GM12874 (cell line): Measurements from ENCODE around the gene C10orf105.

Source experiments
- TF ChIP-seq, protein P1 (sequence below): IDR thresholded peaks from 2 replicates; pipeline ENCODE4 v1.5.1; 2011; ENCODE audit warnings: low read depth, mild to moderate bottlenecking, control low read depth, low read length, moderate library complexity; ENCODE audit not compliant: insufficient read depth

C10orf105 gene

DNA sequence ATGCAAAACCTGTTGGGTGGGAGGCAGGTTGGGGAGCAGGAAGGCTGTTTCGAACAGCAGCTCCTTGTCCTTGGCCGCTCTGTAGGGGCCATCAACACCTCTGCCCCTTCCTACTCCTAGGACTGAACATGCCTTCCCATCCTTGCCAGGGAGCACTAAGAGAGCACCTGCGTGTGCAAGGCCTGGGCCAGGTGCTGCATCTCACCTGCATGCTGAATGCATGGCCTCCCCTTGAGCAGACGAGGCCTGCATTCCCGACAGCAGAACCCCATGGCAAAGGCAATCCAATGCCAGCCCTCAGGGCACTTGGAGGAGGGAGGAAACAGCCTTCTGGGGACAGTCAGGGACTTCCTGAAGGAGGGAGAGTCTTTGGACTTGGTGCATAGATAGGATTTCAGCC, 42.7 kb upstream of the C10orf105 start:
- TF ChIP-seq, protein P1, sequence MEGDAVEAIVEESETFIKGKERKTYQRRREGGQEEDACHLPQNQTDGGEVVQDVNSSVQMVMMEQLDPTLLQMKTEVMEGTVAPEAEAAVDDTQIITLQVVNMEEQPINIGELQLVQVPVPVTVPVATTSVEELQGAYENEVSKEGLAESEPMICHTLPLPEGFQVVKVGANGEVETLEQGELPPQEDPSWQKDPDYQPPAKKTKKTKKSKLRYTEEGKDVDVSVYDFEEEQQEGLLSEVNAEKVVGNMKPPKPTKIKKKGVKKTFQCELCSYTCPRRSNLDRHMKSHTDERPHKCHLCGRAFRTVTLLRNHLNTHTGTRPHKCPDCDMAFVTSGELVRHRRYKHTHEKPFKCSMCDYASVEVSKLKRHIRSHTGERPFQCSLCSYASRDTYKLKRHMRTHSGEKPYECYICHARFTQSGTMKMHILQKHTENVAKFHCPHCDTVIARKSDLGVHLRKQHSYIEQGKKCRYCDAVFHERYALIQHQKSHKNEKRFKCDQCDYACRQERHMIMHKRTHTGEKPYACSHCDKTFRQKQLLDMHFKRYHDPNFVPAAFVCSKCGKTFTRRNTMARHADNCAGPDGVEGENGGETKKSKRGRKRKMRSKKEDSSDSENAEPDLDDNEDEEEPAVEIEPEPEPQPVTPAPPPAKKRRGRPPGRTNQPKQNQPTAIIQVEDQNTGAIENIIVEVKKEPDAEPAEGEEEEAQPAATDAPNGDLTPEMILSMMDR, result no peak

DNA sequence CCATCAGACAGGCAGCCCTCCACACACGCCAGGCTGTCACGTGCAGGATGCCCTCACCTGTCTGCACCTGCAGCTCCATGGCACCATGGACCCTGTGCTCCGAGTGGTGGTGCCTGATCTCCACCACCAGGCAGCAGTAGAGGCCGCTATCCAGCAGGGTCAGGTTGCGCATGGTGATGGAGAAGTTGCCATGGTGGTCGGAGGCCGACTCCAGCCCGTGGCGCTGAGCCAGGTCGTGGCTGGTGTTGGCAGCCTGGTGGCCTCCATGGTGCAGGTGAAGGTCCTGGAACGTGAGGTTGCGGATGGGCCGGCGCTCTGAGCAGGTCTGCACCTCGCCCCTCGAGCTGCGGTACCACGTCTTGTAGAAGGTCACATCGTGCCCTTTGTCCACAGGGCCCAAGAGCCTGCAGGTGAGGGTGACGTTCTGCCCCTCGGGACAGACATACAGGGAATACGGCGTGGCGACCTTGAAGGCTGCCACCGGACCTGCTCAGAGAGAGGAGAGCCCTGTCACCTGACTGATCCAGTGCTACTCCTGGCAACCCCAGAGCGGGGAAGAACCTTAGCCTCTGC, 42.0 kb upstream of the C10orf105 start:
- TF ChIP-seq, protein P1, result 0 out of 2 replicates have a peak, but pooled peaks have one; percentile 1

GRCh38 chr10:71761105-71761511, 41.5 kb upstream of the C10orf105 start:
- TF ChIP-seq, protein P1, result no peak

- TF ChIP-seq, protein P1, result no peak
Observed at GRCh38 chr10:71757399-71757922, 37.9 kb upstream of the C10orf105 start.

DNA sequence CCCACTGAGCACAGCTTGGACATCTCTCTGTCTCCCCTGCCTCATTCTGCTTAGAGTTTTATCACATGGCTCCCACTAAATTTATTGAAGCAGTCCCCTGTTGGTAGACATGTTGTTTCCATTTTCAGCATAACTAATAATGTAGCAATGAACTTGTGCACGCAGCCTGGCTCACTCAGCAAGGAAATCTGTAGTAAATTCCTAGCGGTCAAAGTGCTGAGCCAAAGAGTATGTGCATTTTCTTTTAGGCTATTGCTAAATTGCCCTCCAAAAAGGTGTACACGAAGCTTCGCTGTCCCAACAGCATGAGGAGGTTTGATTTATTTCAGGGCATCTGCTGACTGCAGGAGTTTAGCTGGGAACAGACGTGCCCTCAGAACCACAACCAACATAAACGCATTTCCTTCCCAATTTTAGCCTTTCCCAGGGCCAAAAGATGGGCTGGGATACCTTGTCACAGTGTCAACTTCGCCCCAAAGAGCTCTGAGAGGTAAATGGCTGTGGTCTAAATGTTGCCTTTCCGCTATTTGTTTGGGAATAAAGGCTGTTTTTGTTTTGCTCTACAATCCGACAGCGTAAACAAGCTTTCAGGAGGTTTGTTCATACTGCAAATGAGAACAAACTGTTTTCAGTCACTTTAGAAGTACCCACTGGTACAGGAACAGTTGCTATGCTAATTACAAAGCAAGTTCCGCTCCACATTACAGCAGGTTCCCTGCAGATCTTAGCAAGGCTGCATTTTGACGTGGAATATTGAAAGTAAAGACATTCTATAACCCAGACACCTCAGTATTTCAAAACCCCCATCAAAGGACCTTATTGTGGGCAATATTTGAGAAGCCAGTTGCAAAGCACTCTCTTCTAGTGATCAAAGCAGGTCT, 37.0 kb upstream of the C10orf105 start:
- TF ChIP-seq, protein P1, result no peak

DNA sequence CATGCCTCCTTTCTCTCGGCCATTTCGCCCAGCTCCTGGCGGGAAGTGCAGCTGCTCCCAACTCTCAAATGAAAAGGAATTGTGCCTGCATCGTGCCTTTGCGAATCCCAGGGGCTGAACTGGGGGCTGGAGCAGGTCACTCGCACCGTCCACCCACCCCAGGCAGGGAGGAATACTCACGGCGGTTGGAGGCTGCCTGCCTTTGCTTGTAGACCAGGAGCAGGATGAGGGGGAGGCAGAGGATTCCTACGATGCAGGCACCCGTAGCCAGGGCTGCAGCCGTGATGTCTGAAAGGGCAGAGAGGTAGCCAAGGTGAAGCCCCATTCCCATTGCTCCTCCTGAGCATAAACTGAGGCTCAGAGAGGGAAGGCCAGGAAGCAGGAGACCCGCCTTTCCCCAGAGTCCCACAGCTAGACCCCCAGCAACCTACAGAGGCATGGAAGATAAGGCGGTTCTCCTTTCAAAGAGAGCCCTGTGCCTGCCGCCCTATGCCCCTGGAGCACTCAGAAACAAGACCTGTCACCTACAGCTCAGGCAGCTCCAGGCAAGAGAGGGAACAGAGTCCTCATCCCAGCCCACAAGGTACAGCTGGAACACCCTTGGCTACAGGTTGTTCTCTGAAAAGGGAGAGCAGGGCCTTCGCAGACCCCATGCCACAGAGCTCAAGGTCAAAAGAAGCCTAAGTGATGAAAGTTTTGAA, 35.8 kb upstream of the C10orf105 start:
- TF ChIP-seq, protein P1, result no peak

DNA sequence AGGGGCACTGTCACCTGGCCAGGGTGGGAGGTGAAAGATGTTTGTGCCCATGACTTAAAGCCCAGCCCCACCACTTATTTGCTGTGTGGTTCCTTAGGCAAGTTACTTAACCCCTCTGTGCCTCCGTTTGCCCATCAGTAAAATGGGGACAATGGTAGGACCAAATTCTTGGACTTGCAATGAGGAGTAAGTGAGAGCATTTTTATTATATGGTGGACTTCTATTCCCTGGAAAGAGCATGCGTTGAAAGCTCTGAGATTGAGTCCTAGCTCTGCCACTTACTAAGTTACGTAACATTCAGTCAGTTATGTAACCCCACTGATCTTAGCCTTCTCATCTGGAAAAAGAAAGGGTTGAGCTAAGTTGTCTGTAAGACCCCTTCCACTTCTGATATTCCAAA, 35.0 kb upstream of the C10orf105 start:
- TF ChIP-seq, protein P1, result no peak
